ENCODE data around the gene CCNG1. TPM values are rescaled to one million over a fixed set of nuclear protein-coding genes. Genes with fewer than 3 reads are reported as not detected.
A peak's percentile ranks its signal among the peaks of the same experiment; 100 is the strongest.

CCNG1 gene
- total RNA-seq, 1 donor from 2014 or later, result 53.0 TPM

- intact Hi-C loops (cut with DNase I), result loop anchor here (10.0 kb wide), 1 partner anchor 49 kb away; the partner anchor contains the start of gene MAT2B
- TF ChIP-seq POLR2A (IDR thresholded peaks at IDR 0.05), result no peak
- TF ChIP-seq CTCF (IDR thresholded peaks at IDR 0.05), result no peak
- TF ChIP-seq POLR2AphosphoS5 (IDR thresholded peaks at IDR 0.05; ENCODE audit: insufficient read depth in 1 of 2, low read depth in 1 of 2), result no peak
Measured at GRCh38 chr5:163456029-163456589, 18.7 kb downstream of the CCNG1 start.

GRCh38 chr5:163456840-163457239 lies 19.4 kb downstream of the CCNG1 start:
- no peak for DNase-seq (ENCODE audit: extremely low spot score in 2 of 2)
- no peaks in the 10 kb centered on the region for H3K9me3 ChIP-seq
- H3K27me3 ChIP-seq, result no peaks in the 10 kb centered on the region
- intact Hi-C loops (cut with DNase I), result loop anchor here (10.0 kb wide), 1 partner anchor 48 kb away; the partner anchor contains the start of gene MAT2B
- peaks cover 29% of the 10 kb centered on the region for H3K4me1 ChIP-seq
- H3K4me3 ChIP-seq, result no peak overlapping the region
- no peaks in the 10 kb centered on the region for H3K36me3 ChIP-seq
- no peak for TF ChIP-seq POLR2AphosphoS5 (IDR thresholded peaks at IDR 0.05; ENCODE audit: insufficient read depth in 1 of 2, low read depth in 1 of 2)
- no peak for TF ChIP-seq POLR2A (IDR thresholded peaks at IDR 0.05)
- TF ChIP-seq CTCF (IDR thresholded peaks at IDR 0.05), result no peak
- no peak overlapping the region for H3K27ac ChIP-seq

More at GRCh38 chr5:163456029-163456589, 18.7 kb downstream of the CCNG1 start:
- Histone ChIP-seq H3K9me3 (no peaks in the 10 kb centered on the region), H3K36me3 (no peaks in the 10 kb centered on the region), H3K4me3 (no peak overlapping the region), H3K27me3 (no peaks in the 10 kb centered on the region), H3K4me1 (peaks cover 21% of the 10 kb centered on the region), H3K27ac (no peak overlapping the region)
- no peak for DNase-seq (ENCODE audit: extremely low spot score in 2 of 2)

GRCh38 chr5:163458778-163459385 lies 21.5 kb downstream of the CCNG1 start:
- no peaks in the 10 kb centered on the region for H3K36me3 ChIP-seq
- intact Hi-C loops (cut with DNase I), result loop anchor here (10.0 kb wide), 1 partner anchor 46 kb away; the partner anchor contains the start of gene MAT2B

GRCh38 chr5:163459462-163459818 lies 22.0 kb downstream of the CCNG1 start:
- Histone ChIP-seq H3K4me3 (peak overlapping the region; percentile 75 to 89), H3K27me3 (no peaks in the 10 kb centered on the region), H3K9me3 (no peaks in the 10 kb centered on the region), H3K36me3 (no peaks in the 10 kb centered on the region), H3K4me1 (peaks cover 30% of the 10 kb centered on the region), H3K27ac (peak overlapping the region; percentile 93)
- intact Hi-C loops (cut with DNase I), result loop anchor here (10.0 kb wide), 1 partner anchor 45 kb away; the partner anchor contains the start of gene MAT2B
- TF ChIP-seq POLR2AphosphoS5 (IDR thresholded peaks at IDR 0.05; ENCODE audit: insufficient read depth in 1 of 2, low read depth in 1 of 2) (no peak), CTCF (IDR thresholded peaks at IDR 0.05) (no peak), POLR2A (IDR thresholded peaks at IDR 0.05) (no peak)
- DNase-seq (ENCODE audit: extremely low spot score in 2 of 2), result no peak

More at GRCh38 chr5:163458778-163459385, 21.5 kb downstream of the CCNG1 start:
- no peaks in the 10 kb centered on the region for H3K9me3 ChIP-seq
- peak overlapping the region; percentile 75 to 89 for H3K4me3 ChIP-seq
- peaks cover 30% of the 10 kb centered on the region for H3K4me1 ChIP-seq
- no peaks in the 10 kb centered on the region for H3K27me3 ChIP-seq
- H3K27ac ChIP-seq, result peak overlapping the region; percentile 93
- DNase-seq (ENCODE audit: extremely low spot score in 2 of 2), result no peak
- no peak for TF ChIP-seq CTCF (IDR thresholded peaks at IDR 0.05)
- TF ChIP-seq POLR2A (IDR thresholded peaks at IDR 0.05), result no peak
- TF ChIP-seq POLR2AphosphoS5 (IDR thresholded peaks at IDR 0.05; ENCODE audit: insufficient read depth in 1 of 2, low read depth in 1 of 2), result no peak
